HG02943 (cell line): Measurements from ENCODE around the gene CTRB2.
"Not testable (repeated sequence)": the region's sequence is repeated elsewhere in the genome, so short reads cannot be mapped to it uniquely, and the experiment has no call there.

Experiments
- ATAC-seq: cut with Tn5 transposase; IDR thresholded peaks from one replicate; pipeline ENCODE4 v1.9.1; 2021; ENCODE audit warnings: mild to moderate bottlenecking, low read depth, moderate library complexity; ENCODE audit not compliant: unreplicated experiment

CTRB2 gene

DNA sequence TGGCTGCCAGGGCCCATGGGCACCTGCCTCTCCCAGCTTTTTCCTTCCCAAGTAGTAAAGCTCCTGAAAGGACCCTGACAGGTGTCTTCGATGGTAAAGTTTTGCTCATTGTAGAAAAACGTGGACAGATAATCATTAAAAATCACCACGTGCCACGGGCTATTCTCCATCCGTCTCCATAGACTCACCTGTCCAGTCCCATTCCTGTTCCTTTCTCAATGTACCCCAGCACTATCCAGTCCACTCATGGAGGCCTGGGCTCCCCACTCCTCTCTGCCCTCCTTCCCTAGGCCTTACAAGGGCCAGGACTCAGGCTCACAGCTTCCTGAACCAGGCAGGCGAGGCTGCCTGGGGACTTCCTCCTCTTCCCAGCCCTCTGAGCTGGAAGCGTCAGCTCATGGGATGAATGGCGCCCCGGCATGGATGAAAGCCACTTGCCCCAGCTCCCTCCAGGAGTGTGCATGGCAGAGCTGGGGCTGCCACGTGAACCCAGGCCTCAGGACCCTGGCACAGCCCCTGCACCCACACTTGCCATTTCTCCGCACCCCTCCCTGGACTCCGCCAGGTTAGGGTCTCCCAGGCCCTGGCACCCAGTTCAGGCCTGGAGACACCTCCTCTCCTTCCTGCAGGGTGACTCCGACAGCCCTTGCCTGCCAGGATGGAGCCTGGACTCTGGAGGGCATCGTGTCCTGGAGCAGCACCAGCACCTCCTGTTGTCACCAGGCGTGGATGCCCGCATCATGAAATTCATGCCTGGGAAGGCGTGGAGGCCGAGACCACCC lies 20.6 kb upstream of the CTRB2 start:
- no peak for ATAC-seq

DNA sequence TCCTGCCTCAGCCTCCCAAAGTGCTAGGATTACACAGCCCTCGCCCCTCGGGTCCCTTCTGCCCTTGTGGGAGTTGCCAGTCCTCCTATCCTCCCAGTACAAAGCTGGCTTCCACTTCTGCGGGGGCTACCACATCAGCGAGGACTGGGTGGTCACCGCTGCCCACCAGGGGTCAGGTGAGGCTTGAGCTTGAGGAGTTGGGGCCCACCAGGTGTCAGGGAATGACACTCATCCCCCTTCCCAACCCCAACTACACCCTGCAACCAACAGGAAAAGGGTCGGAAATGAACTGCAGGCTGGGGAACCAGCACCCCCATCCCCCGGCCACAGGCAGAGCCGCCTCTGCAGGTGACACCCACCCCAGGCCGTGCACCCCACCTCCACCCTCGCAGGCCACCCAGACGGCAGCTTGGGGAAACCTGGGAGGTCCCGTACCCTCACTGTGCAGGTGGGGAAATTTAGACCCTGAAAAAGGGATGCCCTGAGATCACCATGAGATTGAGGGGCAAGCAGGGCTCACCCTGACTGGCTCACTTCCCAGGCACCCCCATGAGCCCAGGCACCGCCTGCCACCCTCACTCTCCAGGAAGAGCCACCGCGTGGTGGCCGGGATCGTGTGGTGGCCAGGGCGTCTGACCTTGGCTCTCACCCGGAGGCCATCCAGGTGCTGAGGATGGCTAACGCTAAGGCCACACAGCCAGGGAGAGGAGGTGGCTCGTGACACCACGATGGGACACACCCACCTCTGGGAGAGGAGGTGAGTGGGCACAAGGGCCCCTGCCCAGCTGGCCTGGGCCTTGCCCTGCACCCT lies 19.8 kb upstream of the CTRB2 start:
- ATAC-seq: no peak

DNA sequence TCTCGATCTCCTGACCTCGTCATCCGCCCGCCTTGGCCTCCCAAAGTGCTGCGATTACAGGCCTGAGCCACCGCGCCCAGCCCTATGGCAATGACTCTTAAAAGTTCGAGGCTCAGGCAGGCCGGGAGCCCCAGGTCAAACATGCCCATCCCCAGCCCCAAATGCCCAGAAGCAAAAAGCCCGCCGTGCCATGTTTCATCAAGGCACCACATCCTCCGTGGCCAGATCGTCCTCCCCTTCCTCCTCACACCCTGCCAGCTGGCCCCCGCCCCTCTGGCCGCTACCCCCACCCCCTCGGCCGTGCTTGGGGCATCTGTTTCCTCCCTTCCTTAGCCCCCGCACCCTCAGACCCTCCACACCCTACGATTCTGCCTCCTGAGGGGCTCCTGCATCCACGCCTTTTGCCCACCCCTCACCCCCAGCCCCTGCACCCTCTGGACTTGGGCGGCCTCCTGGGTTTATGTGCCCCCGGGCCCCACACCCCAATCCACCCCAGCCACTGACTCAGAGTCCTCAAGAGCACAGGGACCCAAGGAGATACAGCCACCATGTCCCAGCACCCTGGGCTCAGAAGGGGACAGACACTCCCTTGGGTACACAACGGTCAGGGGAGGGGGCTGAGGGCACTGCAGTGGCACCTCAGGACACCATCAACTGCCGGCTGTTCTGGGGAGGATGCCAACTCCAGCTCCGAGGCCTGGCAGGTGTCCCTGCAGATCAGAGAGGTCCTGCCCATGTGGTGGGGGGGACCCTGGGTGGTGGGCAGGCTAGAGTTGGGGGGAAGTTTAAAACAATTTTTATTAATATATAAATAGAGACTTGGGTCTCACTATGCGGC lies 18.9 kb upstream of the CTRB2 start:
- ATAC-seq: no peak

DNA sequence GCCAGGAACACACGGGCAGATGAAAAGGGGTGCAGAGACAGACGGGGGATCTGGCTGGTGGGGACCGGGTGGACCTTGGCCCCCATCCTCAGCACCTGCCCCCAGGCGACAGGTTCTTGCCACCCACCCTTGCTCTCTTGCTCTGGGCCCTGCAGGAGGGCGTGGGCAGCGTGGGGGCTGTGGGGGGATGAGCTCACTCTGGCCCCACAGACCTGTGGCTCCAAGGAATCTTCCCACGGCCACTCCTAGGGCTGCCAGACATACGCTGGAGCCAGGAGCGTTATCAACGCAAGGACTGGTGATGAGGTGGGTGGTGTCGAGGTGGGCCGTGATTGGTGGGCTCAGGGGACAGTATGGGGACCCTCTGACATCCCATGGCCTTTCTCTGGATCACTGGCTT lies 18.1 kb upstream of the CTRB2 start:
- ATAC-seq: no peak

DNA sequence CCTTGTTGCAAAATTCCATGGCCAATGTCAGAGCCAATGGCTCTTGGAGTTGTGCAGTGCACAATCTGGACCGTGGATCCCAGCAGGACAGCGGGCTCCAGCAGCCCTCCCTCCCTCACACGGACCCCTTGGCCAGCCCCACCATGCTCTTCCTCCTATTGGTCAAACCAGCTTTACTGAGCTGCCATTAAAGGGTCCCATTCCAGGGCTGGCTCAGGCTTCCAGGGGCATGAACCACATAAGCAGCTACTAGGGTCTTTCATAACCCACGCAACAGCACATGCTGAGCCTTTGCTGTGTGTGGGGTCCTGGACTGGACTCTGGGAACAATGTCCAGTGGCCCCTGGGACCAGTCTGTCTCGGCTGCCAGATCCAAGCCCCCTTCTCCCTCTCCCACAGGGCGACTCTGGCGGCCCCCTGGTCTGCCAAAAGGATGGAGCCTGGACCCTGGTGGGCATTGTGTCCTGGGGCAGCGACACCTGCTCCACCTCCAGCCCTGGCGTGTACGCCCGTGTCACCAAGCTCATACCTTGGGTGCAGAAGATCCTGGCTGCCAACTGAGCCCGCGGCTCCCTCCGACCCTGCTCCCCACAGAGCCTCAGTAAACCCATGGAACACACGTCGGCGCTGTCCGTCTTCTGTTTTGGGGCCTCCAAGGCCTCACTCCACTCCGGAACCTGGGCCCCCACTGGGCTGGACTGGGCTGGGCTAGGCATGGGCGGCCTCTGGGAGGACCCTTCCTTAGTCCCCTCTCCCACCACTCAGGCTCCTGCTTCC lies 17.5 kb upstream of the CTRB2 start:
- no peak for ATAC-seq

DNA sequence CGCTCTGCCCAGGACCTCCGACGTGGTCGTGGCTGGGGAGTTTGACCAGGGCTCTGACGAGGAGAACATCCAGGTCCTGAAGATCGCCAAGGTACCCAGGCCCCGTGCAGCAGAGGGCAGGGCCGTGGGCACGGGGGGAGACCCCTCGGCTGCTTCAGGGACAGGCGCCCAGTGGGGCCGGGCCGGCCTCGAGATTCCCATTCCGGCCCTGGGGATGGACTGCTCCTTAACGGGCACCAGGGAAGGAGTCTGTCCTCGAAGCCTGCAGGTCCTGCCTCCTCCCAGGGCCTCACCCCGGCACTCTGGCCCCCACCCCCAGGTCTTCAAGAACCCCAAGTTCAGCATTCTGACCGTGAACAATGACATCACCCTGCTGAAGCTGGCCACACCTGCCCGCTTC lies 16.2 kb upstream of the CTRB2 start:
- ATAC-seq: not testable (repeated sequence)

DNA sequence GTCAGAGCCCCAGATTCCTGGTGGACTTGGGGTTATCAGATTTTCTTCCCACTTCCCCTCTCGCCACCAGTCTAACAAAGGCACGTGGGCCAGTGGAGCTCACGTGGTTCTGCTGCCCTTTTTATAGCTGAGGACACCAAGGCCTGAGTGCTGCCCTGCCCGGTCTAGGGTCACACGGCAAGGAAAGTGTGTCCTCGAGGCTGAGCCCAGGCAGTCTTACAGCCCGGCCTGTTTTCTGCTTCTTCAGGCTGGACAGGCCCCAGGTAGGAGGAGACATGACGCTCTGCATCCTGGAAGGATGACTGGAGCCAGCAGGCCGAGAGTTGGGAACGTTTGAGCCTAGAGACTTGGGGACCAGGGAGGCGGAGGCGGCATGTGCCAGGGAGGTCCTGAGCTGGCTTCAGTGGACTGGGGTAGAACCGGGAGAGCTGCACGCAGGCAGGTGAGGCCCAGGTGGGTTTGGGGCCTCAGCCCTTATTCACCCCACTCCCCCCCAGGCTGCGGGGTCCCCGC lies 15.4 kb upstream of the CTRB2 start:
- ATAC-seq: no peak

DNA sequence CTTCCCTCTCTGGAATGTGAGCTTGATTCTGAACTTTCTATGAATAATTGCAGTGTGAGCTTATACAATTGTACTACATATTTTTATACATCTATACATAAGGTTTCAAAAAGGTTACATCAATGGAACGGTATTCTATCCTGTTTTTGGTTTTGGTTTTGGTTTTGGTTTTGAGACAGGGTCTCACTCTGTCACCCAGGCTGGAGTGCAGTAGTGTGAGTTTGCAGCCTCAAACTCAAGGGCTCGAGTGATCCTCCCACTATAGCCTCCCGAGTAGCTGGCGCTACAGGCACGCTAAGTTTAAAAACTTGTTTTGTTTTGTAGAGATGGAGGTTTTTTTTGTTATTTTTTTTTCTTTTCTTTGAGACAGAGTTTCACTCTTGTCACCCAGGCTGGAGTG lies 12.9 kb upstream of the CTRB2 start:
- no peak for ATAC-seq

DNA sequence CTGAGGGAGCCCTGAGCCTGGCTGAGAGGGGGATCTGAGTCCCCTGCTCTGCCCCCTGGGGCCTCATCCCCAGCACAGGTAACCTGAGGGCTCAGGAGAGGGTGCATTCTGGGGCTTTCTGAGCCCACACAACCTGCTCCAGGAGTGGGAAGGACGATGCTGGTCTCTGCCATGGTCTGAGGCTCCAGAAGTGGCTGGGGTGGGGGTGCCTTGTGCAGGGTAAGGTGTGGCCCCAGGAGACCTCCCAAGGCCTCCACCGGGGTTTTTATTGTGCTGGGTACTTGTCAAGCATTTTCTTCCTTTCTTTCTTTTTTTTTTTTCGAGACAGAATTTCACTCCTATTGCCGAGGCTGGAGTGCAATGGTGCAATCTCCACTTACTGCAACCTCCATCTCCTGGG lies 12.1 kb upstream of the CTRB2 start:
- ATAC-seq: no peak

DNA sequence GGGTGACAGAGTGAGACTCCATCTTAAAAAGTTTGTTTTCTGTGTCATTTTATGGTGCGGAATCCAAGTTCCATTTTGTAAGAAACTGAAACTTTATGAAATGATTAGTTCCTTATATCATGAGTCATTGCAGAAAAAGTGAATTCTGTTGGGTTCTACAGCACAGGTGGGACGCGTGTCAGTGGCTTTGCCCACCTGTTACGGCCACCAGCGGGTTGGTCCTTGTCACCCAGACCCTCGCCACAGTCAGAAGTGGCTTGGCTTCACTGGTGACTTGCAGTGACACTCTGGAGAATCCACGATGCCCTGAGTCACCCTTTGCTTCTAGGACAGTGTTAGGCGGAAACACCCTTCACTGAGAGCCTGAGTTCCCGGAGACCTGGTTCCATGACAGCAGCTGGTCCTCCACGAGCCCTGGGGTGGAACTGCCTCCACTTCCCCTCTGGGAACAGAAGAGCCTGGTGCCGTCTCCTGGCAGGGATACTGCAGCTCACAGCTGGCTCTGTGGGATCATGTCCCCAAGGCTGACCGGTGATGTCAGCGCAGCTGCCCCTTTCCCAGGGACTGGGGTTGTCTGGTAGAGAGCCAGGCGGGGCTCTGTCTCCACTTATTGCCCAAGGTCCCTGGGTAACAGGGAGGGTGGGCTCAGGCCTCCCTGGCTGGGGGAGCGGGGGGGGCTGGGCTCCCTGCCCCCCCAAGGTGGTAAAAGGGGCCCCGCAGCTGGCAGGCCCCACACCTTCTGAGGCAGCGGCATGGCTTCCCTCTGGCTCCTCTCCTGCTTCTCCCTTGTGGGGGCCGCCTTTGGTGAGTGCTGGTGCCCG lies 11.5 kb upstream of the CTRB2 start, which contains the start of gene CTRB1:
Gene CTRB1 (plus strand): TSS at position 733 of the 821 bp plus-strand sequence. CDS start 20 bp downstream, at position 753.
- no peak for ATAC-seq

DNA sequence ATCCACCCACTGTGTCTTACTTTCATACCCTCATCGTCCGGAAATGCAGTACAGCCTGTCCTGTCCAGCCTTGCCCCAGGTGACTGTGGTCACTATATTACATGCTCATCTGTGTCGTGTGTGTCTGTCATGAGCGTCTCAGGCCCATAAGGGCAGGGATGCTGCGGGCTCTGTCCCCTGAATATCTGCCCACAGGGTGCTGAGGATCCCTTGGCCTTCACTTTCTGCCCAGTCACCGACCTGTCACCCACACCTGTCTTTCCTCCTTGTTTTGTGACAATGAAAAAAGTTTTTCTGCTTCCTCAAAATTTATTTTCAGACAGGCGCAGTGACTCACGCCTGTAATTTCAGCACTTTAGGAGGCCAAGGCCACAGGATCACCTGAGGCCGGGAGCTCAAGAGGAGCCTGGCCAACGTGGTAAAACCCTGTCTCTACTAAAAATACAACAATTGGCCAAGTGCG lies 10.5 kb upstream of the CTRB2 start:
- no peak for ATAC-seq

DNA sequence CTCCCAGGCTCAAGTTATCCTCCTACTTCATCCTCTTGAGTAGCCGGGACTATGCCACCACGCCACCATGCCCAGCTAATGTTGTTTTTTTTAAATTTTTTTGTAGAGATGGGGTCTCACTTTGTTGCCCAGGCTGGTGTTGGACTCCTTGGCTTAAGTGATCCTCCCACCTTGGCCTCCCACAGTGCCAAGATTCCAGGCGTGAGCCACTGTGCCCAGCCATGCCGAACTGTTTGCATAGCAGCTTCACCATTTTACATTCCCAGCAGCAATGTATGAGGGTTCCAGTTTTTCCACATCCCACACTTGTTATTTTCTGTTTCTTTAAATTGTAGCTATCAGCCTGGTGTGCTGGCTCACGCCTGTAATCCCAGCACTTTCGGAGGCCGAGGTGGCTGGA lies 9.6 kb upstream of the CTRB2 start:
- no peak for ATAC-seq

DNA sequence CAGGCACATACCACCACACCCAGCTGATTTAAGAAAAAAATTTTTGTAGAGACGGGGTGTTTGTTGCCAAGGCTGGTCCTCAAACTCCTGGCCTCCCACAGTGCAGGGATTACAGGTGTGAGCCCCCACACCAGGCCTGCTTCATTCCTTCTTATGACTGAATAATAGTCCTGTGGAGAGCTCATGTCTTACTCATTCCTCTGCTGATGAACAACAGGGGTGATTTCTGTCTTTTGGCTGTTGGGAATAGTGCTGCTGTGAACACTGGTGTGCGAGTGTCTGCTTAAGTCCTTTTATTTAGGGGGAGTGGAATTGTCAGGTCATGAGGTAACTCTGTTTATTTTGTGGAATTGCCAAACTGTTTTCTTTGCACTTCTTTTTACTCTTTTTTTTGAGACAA lies 9.2 kb upstream of the CTRB2 start:
- no peak for ATAC-seq

DNA sequence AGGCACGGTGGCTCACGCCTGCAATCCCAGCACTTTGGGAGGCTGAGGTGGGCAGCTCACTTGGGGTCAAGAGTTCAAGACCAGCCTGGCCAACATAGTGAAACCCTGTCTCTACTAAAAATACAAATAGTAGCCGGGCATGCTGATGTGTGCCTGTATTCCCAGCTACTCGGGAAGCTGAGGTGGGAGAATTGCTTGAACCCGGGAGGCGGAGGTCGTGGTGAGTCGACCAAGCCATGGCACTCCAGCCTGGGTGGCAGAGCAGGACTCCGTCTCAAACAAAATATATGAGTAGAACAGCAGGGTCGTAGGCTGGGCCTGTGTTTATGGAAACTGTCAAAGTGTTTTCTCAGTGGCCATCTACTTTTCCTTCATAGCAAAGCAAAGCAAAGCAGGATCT lies 4.3 kb upstream of the CTRB2 start:
- not testable (repeated sequence) for ATAC-seq

DNA sequence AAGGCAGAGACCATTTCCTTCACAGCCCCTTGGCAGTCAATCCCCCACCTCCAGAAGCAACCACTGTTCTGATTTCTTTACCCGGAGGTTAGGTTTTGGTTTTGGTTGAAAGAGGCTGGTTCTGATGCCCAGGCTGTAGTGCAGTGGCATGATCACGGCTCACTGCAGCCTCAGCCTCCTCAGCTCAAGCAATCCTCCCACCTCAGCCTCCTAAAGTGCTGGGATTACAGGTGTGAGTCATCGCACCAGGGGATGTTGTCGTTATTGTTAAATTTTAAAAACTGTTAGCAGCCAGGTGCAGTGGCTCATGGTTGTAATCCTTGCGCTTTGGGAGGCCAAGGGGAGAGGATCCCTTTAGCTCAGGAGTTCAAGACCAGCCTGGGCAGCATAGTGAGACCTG lies 3.0 kb upstream of the CTRB2 start:
- ATAC-seq: no peak

DNA sequence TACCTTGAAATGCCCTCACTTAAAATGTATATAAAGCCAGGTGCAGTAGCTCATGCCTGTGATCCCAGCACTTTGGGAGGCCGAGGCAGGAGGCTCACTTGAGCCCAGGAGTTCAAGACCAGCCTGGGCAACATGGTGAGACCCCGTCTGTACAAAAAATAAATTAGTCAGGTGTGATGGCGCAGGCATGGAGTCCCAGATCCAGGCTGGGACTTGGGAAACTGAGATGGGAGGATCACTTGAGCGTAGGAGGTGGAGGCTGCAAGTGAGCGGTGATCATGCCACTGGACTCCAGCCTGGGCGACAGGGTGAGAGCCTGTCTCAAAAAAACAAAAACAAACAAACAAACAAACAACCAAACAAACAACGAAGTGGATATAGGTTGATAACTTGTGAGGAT lies 2.6 kb upstream of the CTRB2 start:
- ATAC-seq: not testable (repeated sequence)

DNA sequence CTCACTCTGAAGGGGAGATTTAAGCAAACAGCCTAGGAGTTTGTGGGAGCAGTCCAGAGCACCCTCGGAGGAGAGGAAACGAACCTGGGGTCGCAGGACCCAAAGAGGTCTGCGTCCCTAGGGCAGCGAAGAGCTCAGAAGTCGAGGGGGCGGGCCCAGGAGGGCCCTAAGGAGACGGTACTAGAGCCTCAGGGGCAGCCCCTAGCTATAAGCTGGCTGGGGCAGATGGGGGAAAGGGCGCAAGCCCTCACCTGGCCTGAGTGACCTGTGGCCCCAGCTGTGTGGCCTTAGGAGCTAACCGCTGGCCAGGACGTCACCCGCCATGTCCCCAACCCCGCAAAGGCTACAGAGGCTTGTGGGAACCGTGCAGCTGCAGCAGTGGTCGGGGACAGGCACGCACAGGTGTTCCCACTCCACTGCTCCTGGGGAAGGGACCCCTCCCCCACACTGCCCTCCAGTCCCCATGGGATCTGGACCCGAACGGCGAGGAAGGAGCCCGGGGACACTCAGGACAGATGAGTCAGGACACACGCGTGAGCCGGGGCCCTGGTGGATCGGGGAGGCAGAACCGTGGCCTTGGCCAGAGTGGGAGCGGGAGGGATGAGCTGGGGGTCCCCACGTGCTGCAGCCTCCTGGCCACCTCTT lies 2.0 kb upstream of the CTRB2 start:
- ATAC-seq: no peak

DNA sequence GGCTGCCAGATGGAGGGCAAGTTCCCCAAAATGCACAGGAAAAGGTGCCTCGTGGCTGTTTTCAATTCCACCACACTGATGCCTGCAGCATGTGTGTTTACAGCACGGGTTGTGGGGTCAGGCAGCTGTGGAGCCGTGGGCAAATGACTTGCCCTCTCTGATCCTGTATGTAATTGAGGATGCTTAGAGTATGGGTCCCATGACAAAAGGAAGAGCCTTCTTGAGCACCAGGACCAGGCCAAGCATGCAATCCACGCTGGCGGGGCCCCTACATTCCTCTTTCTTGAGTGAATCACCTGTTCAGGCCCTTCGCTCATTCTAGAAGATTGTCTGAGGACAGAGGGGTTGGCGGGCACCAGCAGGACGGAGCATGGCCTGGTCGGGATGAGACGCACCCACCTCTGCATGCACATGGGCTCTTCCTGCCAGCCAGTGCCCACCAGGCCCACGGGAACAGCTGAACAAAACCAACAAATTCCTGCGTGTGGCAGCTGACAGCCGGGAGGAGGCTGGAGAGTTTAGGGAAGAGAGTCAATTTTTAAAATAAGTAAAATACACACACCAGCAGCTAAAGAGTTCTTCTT lies 1.4 kb upstream of the CTRB2 start:
- ATAC-seq: no peak
